LNCaP clone FGC (cell line): Measurements from ENCODE around the gene PLXNB2.

ENCODE experiments used
- DNase-seq: peaks from one replicate; pipeline ENCODE4 v3.0.0-alpha.2; 2011; ENCODE audit warnings: low read depth
- H3K4me3 ChIP-seq: 2 replicates; pipeline ENCODE4 v1.5.1; 2011; ENCODE audit warnings: mild to moderate bottlenecking, low read depth, low read length, control low read depth
- CTCF ChIP-seq: IDR thresholded peaks from 2 replicates; pipeline ENCODE4 v1.5.1; 2012; ENCODE audit warnings: mild to moderate bottlenecking; ENCODE audit not compliant: control insufficient read depth, insufficient read depth; ENCODE audit errors: extremely low read depth

The PLXNB2 gene

GRCh38 chr22:50267591-50268390 lies 39.7 kb downstream of the PLXNB2 start:
- peak overlapping the region; percentile 61 for H3K4me3 ChIP-seq

GRCh38 chr22:50266994-50267393 lies 40.5 kb downstream of the PLXNB2 start:
- H3K4me3 ChIP-seq: peak overlapping the region; percentile 28; the same call in 1 of the 2 replicates
- DNase-seq: no peak
- no peak for TF ChIP-seq CTCF

More at GRCh38 chr22:50267591-50268390, 39.7 kb downstream of the PLXNB2 start:
- no peak for DNase-seq
- TF ChIP-seq CTCF: peak; percentile 37

- no peak for DNase-seq
- TF ChIP-seq CTCF: no peak
- no peak overlapping the region for H3K4me3 ChIP-seq
These were observed 42.3 kb downstream of the PLXNB2 start for GRCh38 chr22:50264946-50265669.

- TF ChIP-seq CTCF: no peak
- no peak for DNase-seq
These were observed 43.2 kb downstream of the PLXNB2 start for GRCh38 chr22:50264104-50264745.

GRCh38 chr22:50262973-50263617 lies 44.4 kb downstream of the PLXNB2 start:
- TF ChIP-seq CTCF: no peak
- H3K4me3 ChIP-seq: no peak overlapping the region
- no peak for DNase-seq

More at GRCh38 chr22:50264104-50264745, 43.2 kb downstream of the PLXNB2 start:
- no peak overlapping the region for H3K4me3 ChIP-seq

GRCh38 chr22:50262460-50262911 lies 45.0 kb downstream of the PLXNB2 start:
- DNase-seq: no peak
- no peak overlapping the region for H3K4me3 ChIP-seq
- TF ChIP-seq CTCF: no peak
